ENCODE results near the gene ADCY4.

DNA sequence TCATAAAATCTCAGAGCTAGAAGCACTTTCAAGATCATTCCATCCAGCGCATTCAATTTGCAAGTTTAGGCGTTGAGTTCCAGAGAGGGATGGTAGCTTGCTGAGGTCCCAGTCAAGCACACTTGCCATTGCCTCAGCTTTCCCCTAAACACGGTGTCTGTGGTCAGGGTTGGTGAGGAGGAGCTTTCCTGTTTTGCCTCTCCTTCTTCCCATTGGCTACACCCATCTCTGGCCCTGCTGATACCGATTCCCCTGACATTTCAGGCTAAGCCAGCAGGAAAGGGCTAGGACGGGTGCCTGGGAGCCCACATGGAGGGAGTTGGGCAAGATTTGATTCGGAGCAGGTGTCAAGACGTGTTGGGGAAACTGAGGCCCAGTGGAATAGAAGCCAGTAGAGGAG lies 42.3 kb upstream of the ADCY4 start:
- TF ChIP-seq CTCF (IDR thresholded peaks at IDR 0.05) (no peak), POLR2A (IDR thresholded peaks at IDR 0.05) (no peak)

All from testis (tissue), 2 donors.